Measurements from ENCODE around the gene AIPL1. TPM values are rescaled to one million over a fixed set of nuclear protein-coding genes. Genes with fewer than 3 reads are reported as not detected.

The AIPL1 gene
- total RNA-seq, 4 donors from 2014 or later, result not detected

DNA sequence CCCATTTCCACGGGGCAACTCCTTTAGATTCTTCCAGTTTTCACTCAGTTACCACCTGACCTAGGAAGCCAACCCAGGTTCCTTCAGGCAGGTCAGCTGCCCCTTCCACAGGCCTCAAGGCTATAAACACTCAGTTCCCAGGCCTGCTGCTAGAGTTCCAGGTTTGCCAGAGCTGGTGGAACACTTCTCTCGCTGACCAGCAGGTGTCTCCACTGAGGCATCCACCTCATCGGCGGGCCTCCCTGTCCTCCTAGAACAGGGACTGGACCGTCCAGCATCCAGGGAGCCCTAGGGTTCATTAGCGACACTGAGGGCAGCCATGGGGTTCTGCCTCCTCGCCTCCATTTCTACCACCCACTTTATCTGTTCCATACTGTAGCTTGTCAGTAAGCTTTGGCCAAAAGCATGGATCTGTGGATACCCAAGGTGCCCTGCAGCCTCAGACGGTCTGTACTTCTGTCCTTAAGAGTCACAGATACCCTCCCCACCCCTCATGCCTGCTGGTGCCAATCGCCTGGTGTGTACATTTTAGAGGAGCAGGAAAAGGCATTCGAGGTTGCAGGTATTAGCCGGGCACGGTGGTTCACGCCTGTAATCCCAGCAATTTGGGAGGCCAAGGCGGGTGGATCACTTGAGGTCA is 38.3 kb upstream of the AIPL1 start:
- H3K27ac ChIP-seq, result no peak overlapping the region
- ATAC-seq, result peak; percentile 81 to 82
- in situ Hi-C loops (cut with MboI; ENCODE audit: low sequenced_read_pairs in 4 of 4), result loop anchor here in 1 of 4 donors (25.0 kb wide), 1 partner anchor 114 kb away; no protein-coding TSS in a partner anchor

DNA sequence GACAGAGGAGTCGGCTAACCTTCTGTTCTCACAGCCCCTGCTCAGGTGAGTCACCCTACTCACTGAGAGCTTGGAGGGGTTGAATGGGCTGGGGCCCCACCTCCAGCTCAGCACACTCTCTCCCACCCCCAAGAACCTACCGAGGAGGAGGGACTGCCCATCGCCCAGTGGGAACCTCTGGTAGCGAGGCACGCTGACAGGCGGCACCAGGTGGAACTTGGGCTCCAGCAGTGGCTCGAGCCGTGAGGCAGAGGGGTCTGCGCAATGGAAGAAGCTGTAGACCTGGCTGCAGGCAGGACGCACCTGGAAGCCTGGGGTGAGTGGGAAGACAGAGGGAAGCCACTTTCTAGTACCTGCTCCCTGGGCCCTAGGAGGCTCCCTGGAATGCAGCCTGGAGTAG is 37.6 kb upstream of the AIPL1 start:
- intact Hi-C loops (cut with DNase I; ENCODE audit: low total_unique reads), result loop anchor here (2.0 to 10.0 kb wide), 2 partner anchors 82 to 168 kb away; partner anchors contain the start of genes KIAA0753, PITPNM3 and TXNDC17
- H3K27ac ChIP-seq, result no peak overlapping the region
- DNase-seq (no peak), ATAC-seq (no peak)
- in situ Hi-C loops (cut with MboI; ENCODE audit: low sequenced_read_pairs in 4 of 4), result loop anchor here in 1 of 4 donors (25.0 kb wide), 1 partner anchor 115 kb away; no protein-coding TSS in a partner anchor
- no peak overlapping the region for H3K4me3 ChIP-seq
- no peaks in the 10 kb centered on the region for H3K9me3 ChIP-seq
- H3K36me3 ChIP-seq, result no peaks in the 10 kb centered on the region
- peaks cover 4 to 6% of the 10 kb centered on the region in 2 donors for H3K4me1 ChIP-seq
- TF ChIP-seq, protein P1, sequence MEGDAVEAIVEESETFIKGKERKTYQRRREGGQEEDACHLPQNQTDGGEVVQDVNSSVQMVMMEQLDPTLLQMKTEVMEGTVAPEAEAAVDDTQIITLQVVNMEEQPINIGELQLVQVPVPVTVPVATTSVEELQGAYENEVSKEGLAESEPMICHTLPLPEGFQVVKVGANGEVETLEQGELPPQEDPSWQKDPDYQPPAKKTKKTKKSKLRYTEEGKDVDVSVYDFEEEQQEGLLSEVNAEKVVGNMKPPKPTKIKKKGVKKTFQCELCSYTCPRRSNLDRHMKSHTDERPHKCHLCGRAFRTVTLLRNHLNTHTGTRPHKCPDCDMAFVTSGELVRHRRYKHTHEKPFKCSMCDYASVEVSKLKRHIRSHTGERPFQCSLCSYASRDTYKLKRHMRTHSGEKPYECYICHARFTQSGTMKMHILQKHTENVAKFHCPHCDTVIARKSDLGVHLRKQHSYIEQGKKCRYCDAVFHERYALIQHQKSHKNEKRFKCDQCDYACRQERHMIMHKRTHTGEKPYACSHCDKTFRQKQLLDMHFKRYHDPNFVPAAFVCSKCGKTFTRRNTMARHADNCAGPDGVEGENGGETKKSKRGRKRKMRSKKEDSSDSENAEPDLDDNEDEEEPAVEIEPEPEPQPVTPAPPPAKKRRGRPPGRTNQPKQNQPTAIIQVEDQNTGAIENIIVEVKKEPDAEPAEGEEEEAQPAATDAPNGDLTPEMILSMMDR (IDR thresholded peaks at IDR 0.05 in 4 of 5, conservative IDR thresholded peaks at IDR 0.05 in 1 of 5), result no peak
- TF ChIP-seq POLR2A (IDR thresholded peaks at IDR 0.05), result no peak
- no peaks in the 10 kb centered on the region for H3K27me3 ChIP-seq

More for the DNA sequence above, 38.3 kb upstream of the AIPL1 start:
- no peak overlapping the region for H3K4me3 ChIP-seq
- no peak for TF ChIP-seq POLR2A (IDR thresholded peaks at IDR 0.05)
- TF ChIP-seq, protein P1 (IDR thresholded peaks at IDR 0.05 in 4 of 5, conservative IDR thresholded peaks at IDR 0.05 in 1 of 5), result peak; percentile 55 to 93 (median 80)
- no peaks in the 10 kb centered on the region for H3K27me3 ChIP-seq
- no peaks in the 10 kb centered on the region for H3K9me3 ChIP-seq
- intact Hi-C loops (cut with DNase I; ENCODE audit: low total_unique reads), result loop anchor here (2.0 to 10.0 kb wide), 2 partner anchors 82 to 168 kb away; partner anchors contain the start of genes KIAA0753, PITPNM3 and TXNDC17
- H3K36me3 ChIP-seq, result no peaks in the 10 kb centered on the region
- DNase-seq, result peak; percentile 33 to 36
- H3K4me1 ChIP-seq, result peaks cover 4 to 6% of the 10 kb centered on the region in 2 donors

DNA sequence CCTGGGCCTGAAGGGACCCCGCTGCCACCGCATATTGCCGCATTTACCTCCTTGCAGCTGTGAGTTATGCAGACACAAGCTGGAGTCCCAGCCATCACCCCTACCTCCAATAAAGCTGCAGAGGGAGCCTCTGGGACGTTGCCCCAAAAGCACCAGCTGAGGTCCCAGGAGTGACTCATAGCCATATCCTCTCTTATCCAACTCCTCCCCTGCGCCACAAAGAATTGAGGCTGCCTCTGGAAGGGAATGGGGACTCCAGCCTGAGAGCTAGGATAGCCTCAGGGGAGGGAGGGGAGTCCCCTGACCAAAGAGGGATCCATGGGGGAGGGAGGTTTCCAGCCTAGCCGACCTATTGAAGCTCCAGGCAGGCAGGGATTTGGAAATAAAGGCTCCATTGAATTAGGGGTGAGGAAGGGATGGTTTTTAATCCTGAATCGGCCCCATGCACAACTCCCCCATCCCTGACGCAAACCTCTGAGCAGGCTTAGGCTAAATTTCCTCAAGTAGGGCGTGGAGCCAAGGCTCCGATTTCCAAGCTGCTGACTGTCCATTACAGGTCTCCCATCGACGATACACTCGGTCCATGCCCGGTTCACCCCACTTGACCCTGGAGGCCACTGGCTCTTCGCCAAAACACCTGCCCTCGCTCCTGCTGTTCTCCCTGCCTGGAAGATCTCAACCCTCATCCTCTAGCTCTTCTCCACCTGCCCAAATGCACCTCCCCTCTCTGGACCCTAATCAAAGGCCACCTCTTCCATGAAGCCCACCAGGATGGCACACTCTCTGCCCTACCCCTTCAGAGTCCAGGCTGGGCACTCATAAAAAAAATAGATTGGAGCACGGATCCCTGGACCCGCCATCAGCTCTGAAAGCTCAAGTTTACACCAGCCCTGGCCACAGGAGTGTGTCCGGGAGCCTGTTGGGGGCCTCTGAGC is 36.9 kb upstream of the AIPL1 start:
- H3K9me3 ChIP-seq, result no peaks in the 10 kb centered on the region
- DNase-seq (no peak), ATAC-seq (peak in 1 of 2 donors; percentile 40)
- in situ Hi-C loops (cut with MboI; ENCODE audit: low sequenced_read_pairs in 4 of 4), result loop anchor here in 1 of 4 donors (25.0 kb wide), 1 partner anchor 116 kb away; no protein-coding TSS in a partner anchor
- no peak overlapping the region for H3K27ac ChIP-seq
- intact Hi-C loops (cut with DNase I; ENCODE audit: low total_unique reads), result loop anchor here (2.0 to 10.0 kb wide), 2 partner anchors 83 to 169 kb away; partner anchors contain the start of genes KIAA0753, PITPNM3 and TXNDC17
- no peaks in the 10 kb centered on the region for H3K36me3 ChIP-seq
- H3K4me1 ChIP-seq, result peaks cover 4 to 6% of the 10 kb centered on the region in 2 donors
- no peak overlapping the region for H3K4me3 ChIP-seq
- TF ChIP-seq POLR2A (IDR thresholded peaks at IDR 0.05), result no peak
- TF ChIP-seq, protein P1 (IDR thresholded peaks at IDR 0.05 in 4 of 5, conservative IDR thresholded peaks at IDR 0.05 in 1 of 5), result no peak
- no peaks in the 10 kb centered on the region for H3K27me3 ChIP-seq

DNA sequence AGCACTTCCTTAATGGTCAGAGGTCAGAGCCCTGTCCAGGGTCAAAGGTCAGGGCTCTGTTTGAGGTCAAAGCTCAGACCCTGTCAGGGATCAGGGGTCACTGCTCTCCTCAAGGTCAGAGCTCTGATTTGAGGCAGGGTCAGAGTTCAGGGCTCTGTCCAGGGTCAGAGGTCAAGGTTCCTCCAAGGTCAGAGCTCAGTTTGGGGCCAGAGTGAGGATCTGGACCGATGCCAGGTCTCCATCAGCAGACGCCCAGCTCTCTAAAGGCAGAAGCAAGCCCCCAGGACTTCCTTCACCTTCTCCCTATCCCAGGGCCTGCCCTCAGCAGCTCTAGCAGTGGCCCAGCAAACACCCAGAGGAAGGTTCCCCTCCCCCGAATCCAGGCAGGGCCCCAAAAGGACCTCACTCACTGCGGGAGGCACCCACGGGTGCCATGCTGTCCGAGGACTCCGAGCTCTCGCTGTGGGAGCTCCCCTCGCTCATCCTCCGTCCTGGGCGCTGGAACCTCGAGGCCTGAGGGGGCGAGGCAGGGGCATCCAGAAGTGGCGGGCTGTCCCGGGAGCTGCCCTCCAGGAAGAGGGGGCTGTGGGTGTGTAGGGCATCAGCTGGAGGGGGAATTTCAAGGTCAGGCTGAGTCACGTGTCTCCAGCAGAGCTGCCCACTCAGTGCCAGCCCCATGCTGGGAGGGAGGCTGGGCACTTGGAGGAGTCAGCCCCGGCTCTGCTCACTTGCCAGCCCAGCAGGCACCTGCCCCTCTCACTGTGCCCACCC is 36.0 kb upstream of the AIPL1 start:
- Histone ChIP-seq H3K4me1 (peaks cover 4 to 6% of the 10 kb centered on the region in 2 donors), H3K27me3 (no peaks in the 10 kb centered on the region), H3K27ac (no peak overlapping the region), H3K36me3 (no peaks in the 10 kb centered on the region), H3K9me3 (no peaks in the 10 kb centered on the region), H3K4me3 (no peak overlapping the region)
- ATAC-seq (no peak), DNase-seq (no peak)
- in situ Hi-C loops (cut with MboI; ENCODE audit: low sequenced_read_pairs in 4 of 4), result loop anchor here in 1 of 4 donors (25.0 kb wide), 1 partner anchor 116 kb away; no protein-coding TSS in a partner anchor
- TF ChIP-seq POLR2A (IDR thresholded peaks at IDR 0.05), result no peak
- TF ChIP-seq, protein P1 (IDR thresholded peaks at IDR 0.05 in 4 of 5, conservative IDR thresholded peaks at IDR 0.05 in 1 of 5), result no peak
- intact Hi-C loops (cut with DNase I; ENCODE audit: low total_unique reads), result loop anchor here (10.0 kb wide), 1 partner anchor 84 kb away; the partner anchor contains the start of gene PITPNM3
